Cardiac muscle cell (in vitro differentiated cells and primary cell): Measurements from ENCODE around the gene GNG7. TPM values are rescaled to one million over a fixed set of nuclear protein-coding genes. Genes with fewer than 3 reads are reported as not detected.

Source experiments
- DNase-seq, 2 donors: peaks; one replicate each; pipeline versions ENCODE4 v3.0.0 to v3.0.0-alpha.2; 2010 to 2017; ENCODE audit warnings: low read depth in 1 of 2, low spot score in 1 of 2
- H3K27ac ChIP-seq: fragments of 200-600 bp; sonication (generic); 2 replicates; pipeline ENCODE4 v1.5.1; 2016
- H3K27me3 ChIP-seq: fragments of 200-600 bp; sonication (generic); 2 replicates; pipeline ENCODE4 v1.6.0; 2016; ENCODE audit warnings: control low read depth
- H3K36me3 ChIP-seq: fragments of 200-600 bp; sonication (generic); 2 replicates; pipeline ENCODE4 v1.5.1; 2016; ENCODE audit warnings: control low read depth
- H3K4me1 ChIP-seq: fragments of 200-600 bp; sonication (generic); 2 replicates; pipeline ENCODE4 v1.8.1; 2017; ENCODE audit warnings: low read depth, mild to moderate bottlenecking, mixed run types
- H3K4me3 ChIP-seq: fragments of 200-600 bp; sonication (generic); 2 replicates; pipeline ENCODE4 v1.5.1; 2016; ENCODE audit warnings: mild to moderate bottlenecking
- H3K9me3 ChIP-seq: fragments of 200-600 bp; sonication (generic); 2 replicates; pipeline ENCODE4 v1.5.1; 2017; ENCODE audit warnings: low read depth, mild to moderate bottlenecking, control low read depth
- polyA plus RNA-seq: library from polyadenylated mRNA; unstranded; fragments of >200 nt; fragmentation: Nextera tagmentation; extraction: Ambion mirVana; gene quantifications from 2 replicates; pipeline ENCODE4 v1.2.1, GENCODE V29; 2016
- total RNA-seq: library from RNA; depleted of rRNA; stranded (reverse); fragments of >200 nt; gene quantifications from 2 replicates; pipeline ENCODE4 v1.2.3, GENCODE V29; 2016
- TF ChIP-seq, protein P1 (sequence below): IDR thresholded peaks from 2 replicates; pipeline ENCODE4 v1.5.1; 2012; ENCODE audit warnings: low read depth, mild to moderate bottlenecking, low read length

The GNG7 gene
- total and polyA plus RNA-seq, 2 experiments from 2014 or later, result 20.4 to 24.8 TPM

DNA sequence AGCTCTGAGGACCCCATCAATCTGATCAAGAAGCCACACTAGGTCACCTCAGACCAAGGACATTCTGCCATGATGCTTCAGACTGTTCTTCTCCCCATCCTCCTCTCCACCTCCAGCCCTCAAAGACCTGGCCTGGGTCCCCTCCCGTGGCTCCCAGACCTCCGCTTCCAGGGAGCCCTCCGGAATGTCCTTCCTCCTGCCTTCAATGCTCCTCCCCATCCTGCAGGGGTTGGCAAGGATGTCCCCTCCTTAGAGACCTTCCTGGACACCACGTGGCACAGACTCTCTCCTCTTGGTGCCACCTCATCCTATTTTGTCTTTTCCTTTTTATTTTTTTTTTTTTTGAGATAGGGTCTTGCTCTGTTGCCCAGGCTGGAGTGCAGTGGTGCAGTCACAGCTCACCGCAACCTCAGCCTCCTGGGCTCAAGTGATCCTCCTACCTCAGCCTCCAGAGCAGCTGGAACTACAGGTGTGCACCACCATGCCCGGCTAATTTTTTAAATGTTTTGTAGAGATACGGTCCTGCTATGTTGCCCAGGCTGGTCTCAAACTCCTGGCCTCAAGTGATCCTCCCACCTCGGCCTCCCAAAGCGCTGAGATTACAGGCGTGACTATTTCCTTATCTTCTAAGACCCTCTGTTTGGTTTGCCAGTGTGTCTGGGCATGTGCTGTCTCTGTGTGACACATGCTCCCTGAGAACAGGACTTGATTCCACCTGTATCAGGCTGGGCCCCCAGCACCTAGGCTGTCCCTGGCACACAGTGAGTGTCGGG lies 84.9 kb downstream of the GNG7 start:
- no peak for DNase-seq
- H3K4me3 ChIP-seq, result no peak overlapping the region
- H3K9me3 ChIP-seq, result no peaks in the 10 kb centered on the region
- no peaks in the 10 kb centered on the region for H3K36me3 ChIP-seq
- H3K4me1 ChIP-seq, result no peaks in the 10 kb centered on the region
- no peaks in the 10 kb centered on the region for H3K27me3 ChIP-seq
- no peak overlapping the region for H3K27ac ChIP-seq
- TF ChIP-seq, protein P1, sequence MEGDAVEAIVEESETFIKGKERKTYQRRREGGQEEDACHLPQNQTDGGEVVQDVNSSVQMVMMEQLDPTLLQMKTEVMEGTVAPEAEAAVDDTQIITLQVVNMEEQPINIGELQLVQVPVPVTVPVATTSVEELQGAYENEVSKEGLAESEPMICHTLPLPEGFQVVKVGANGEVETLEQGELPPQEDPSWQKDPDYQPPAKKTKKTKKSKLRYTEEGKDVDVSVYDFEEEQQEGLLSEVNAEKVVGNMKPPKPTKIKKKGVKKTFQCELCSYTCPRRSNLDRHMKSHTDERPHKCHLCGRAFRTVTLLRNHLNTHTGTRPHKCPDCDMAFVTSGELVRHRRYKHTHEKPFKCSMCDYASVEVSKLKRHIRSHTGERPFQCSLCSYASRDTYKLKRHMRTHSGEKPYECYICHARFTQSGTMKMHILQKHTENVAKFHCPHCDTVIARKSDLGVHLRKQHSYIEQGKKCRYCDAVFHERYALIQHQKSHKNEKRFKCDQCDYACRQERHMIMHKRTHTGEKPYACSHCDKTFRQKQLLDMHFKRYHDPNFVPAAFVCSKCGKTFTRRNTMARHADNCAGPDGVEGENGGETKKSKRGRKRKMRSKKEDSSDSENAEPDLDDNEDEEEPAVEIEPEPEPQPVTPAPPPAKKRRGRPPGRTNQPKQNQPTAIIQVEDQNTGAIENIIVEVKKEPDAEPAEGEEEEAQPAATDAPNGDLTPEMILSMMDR, result no peak

DNA sequence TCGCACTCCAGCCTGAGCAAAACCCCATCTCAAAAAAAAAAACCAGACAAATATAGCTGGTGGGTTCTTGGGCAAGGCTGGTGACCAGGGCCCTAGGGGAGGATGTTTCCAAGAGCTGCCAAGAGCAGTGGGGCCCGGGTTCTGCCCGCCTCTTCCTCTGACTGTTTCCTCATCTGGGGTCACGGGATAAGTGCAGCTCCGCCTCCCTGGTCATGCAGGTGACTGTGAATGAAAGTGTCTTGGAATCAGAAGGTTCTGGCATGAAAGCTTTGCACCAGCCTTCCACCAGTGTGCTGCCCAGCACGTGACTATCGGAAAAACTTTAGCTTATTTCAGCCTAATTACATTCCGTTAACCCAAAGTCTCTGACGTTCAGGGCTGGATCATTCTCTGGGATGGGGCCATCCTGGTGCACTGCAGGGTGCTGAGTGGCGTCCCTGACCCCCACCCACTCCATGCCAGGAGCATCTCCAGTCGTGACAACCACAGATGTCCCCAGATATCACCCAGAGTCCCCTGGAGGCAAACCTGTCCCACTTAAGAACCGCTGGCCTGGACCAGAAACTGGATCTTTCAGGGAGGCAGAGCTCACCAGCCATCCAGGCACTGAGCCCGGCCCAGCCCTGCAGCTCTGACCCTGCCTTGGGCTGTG lies 85.6 kb downstream of the GNG7 start:
- Histone ChIP-seq H3K27me3 (no peaks in the 10 kb centered on the region), H3K4me3 (no peak overlapping the region), H3K27ac (no peak overlapping the region), H3K36me3 (no peaks in the 10 kb centered on the region), H3K9me3 (no peaks in the 10 kb centered on the region), H3K4me1 (no peaks in the 10 kb centered on the region)
- TF ChIP-seq, protein P1, result no peak
- no peak for DNase-seq

DNA sequence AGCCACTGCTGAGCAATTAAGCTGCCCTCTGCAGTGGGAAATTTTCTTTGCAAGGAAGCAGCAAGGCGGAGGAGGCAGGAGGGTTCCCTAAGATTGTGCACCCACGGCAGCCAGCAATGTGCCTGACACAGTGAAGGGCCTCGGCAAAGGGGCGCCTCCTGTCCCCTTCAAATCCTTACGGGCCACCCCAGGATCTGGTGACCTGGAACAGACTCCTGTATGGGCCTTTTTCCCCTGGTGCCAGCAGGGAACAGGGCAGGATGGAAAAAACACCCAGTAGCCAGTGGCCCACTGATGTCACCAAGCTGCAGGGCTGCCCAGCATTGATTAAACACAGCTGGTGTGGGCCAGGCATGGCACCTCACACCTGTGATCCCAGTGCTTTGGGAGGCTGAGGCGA lies 86.7 kb downstream of the GNG7 start:
- no peak overlapping the region for H3K4me3 ChIP-seq
- DNase-seq, result no peak

DNA sequence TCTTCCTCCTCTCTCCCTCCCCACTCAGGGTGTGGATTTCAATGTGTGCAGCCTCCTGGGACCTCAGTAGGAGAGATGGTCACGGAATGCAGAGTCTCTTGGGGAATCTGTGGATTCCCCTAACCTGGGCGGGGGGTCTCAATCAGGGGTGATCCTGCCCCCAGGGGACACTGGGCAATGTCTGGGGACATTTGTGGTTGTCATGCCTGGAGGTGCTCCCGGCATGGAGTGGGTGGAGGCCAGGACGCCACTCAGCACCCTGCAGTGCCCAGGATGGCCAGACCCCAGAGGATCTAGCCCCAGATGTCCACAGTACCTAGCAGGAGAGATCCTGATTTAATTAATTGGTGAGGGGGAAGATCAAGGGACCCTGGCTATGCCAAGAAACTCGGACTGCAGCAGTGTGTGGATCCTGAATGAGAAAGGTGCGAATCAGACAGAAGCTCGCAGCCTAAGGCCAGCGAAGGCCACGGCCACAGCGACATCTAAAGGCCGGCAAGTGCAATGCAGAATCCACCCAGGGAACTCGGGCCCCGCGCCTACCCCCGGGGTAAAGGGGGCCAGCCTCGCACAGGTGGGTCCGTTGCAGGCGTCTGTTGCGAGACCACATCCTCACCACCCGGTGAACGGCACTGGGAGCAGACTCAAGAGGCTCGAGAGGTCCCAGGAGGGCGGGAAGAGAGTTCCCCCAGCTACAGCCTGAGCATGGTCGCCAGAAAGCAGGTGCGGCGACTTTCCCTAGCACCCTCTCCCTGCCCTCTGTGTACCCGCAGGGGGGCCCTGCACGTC lies 88.8 kb downstream of the GNG7 start:
- Histone ChIP-seq H3K27me3 (no peaks in the 10 kb centered on the region), H3K4me1 (no peaks in the 10 kb centered on the region), H3K36me3 (no peaks in the 10 kb centered on the region), H3K9me3 (no peaks in the 10 kb centered on the region), H3K27ac (no peak overlapping the region), H3K4me3 (no peak overlapping the region)
- DNase-seq, result peak; percentile 53 to 56
- TF ChIP-seq, protein P1, result peak; percentile 96

More for the DNA sequence above, 86.7 kb downstream of the GNG7 start:
- Histone ChIP-seq H3K27me3 (no peaks in the 10 kb centered on the region), H3K9me3 (no peaks in the 10 kb centered on the region), H3K27ac (no peak overlapping the region), H3K4me1 (no peaks in the 10 kb centered on the region), H3K36me3 (no peaks in the 10 kb centered on the region)
- TF ChIP-seq, protein P1, result no peak

DNA sequence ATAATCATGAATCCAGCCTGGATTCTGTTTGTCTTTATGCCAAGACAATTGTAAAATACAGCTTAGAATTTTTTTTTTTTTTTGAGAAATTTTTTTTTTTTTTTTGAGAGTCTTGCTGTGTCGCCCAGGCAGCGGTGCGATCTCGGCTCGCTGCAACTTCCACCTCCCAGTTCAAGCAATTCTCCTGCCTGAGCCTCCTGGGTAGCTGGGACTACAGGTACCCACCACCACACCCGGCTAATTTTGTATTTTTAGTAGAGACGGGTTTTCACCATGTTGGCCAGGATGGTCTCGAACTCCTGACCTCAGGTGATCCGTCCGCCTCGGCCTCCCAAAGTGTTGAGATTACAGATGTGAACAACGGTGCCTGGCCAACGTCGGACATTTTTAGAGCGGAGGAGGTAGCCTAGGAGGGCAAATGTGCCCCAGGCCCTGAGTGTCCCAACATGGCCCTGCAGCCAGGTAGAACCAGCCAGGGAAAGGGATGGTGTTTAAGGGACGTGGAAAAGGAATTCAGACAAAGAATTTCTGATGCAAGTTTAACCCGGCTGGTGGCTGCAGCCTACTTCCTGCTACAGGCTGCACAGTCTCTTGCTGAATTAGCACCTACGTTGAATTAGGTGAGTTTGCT lies 89.8 kb downstream of the GNG7 start:
- H3K36me3 ChIP-seq, result no peaks in the 10 kb centered on the region
- H3K9me3 ChIP-seq, result no peaks in the 10 kb centered on the region
- H3K27ac ChIP-seq, result no peak overlapping the region
- DNase-seq, result no peak
- no peaks in the 10 kb centered on the region for H3K27me3 ChIP-seq
- H3K4me3 ChIP-seq, result no peak overlapping the region
- TF ChIP-seq, protein P1, result no peak
- H3K4me1 ChIP-seq, result no peaks in the 10 kb centered on the region
